ENCODE measurements around the gene NGLY1.

The NGLY1 gene

DNA sequence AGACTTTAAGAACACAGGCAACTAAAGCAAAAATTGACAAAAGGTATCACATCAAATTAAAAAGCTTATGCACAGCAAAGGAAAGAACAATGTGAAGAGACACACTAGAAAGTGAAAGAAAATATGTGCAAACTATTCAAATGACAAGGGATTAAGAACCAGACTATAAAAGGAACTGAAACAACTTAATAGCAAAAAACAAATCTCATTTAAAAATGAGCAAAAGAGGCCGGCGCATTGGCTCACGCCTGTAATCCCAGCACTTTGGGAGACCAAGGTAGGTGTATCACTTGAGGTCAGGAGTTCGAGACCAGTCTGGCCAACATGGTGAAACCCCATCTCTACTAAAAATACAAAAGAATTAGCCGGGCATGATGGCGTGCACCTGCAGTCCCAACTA, 14.4 kb downstream of the NGLY1 start:
- TF ChIP-seq ZFX (IDR thresholded peaks at IDR 0.05; ENCODE audit: borderline replicate concordance) = no peak
- TF ChIP-seq, protein P1, sequence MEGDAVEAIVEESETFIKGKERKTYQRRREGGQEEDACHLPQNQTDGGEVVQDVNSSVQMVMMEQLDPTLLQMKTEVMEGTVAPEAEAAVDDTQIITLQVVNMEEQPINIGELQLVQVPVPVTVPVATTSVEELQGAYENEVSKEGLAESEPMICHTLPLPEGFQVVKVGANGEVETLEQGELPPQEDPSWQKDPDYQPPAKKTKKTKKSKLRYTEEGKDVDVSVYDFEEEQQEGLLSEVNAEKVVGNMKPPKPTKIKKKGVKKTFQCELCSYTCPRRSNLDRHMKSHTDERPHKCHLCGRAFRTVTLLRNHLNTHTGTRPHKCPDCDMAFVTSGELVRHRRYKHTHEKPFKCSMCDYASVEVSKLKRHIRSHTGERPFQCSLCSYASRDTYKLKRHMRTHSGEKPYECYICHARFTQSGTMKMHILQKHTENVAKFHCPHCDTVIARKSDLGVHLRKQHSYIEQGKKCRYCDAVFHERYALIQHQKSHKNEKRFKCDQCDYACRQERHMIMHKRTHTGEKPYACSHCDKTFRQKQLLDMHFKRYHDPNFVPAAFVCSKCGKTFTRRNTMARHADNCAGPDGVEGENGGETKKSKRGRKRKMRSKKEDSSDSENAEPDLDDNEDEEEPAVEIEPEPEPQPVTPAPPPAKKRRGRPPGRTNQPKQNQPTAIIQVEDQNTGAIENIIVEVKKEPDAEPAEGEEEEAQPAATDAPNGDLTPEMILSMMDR (IDR thresholded peaks at IDR 0.05) = no peak
- no peak overlapping the region for H3K27ac ChIP-seq

DNA sequence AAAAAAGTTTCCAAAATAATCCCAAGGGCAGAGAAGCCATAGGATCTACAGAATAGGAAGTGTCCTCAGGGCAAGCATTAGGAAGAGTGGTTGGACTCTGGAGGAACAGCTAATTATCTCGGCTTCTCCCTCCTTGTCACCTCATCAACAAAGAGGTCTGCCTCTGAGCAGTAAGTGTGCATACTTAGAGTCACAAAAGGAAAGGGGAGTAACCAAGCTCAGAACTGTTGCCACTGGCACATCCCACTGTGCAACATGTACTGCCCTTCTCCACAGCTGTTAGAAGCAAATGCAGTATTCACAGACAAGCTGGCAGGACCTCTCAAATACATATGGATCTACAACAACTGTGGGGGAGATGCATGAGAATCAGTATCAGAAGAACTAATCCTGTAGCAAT, 31.5 kb downstream of the NGLY1 start:
- TF ChIP-seq, protein P1 (IDR thresholded peaks at IDR 0.05) = no peak
- TF ChIP-seq ZFX (IDR thresholded peaks at IDR 0.05; ENCODE audit: borderline replicate concordance) = no peak
- no peak overlapping the region for H3K27ac ChIP-seq

GRCh38 chr3:25751048-25751447, 32.2 kb downstream of the NGLY1 start:
- no peak overlapping the region for H3K27ac ChIP-seq
- TF ChIP-seq, protein P1 (IDR thresholded peaks at IDR 0.05) = no peak
- no peak for TF ChIP-seq ZFX (IDR thresholded peaks at IDR 0.05; ENCODE audit: borderline replicate concordance)

- H3K27ac ChIP-seq = no peak overlapping the region
- no peak for TF ChIP-seq ZFX (IDR thresholded peaks at IDR 0.05; ENCODE audit: borderline replicate concordance)
- TF ChIP-seq, protein P1 (IDR thresholded peaks at IDR 0.05) = no peak
Measured at GRCh38 chr3:25749031-25749581, 34.1 kb downstream of the NGLY1 start.

DNA sequence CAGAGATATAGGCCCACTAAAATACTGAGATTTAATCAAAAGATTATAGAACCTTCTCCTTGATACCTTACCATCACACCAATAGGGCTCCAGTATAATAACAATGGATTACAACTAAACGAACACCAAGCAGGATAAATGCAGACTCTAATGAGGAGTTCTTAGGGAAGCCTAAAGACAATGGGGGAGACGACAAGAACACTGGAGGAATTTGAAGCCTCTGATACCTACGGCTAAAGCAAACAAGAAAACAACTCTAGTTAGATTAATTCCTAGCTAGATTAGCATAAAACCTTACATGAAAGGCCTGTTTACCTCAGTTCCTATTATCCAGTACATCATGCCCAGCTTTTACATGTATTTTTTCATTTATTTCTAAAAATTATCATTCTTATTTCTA, 35.1 kb downstream of the NGLY1 start:
- H3K27ac ChIP-seq = no peak overlapping the region

GRCh38 chr3:25747033-25747432, 36.2 kb downstream of the NGLY1 start:
- no peak overlapping the region for H3K27ac ChIP-seq

More for the DNA sequence above, 35.1 kb downstream of the NGLY1 start:
- TF ChIP-seq, protein P1 (IDR thresholded peaks at IDR 0.05) = no peak
- TF ChIP-seq ZFX (IDR thresholded peaks at IDR 0.05; ENCODE audit: borderline replicate concordance) = no peak

GRCh38 chr3:25744470-25744869, 38.8 kb downstream of the NGLY1 start:
- no peak for TF ChIP-seq ZFX (IDR thresholded peaks at IDR 0.05; ENCODE audit: borderline replicate concordance)
- TF ChIP-seq, protein P1 (IDR thresholded peaks at IDR 0.05) = no peak
- H3K27ac ChIP-seq = no peak overlapping the region

More at GRCh38 chr3:25747033-25747432, 36.2 kb downstream of the NGLY1 start:
- TF ChIP-seq, protein P1 (IDR thresholded peaks at IDR 0.05) = no peak
- TF ChIP-seq ZFX (IDR thresholded peaks at IDR 0.05; ENCODE audit: borderline replicate concordance) = no peak
